ENCODE measurements around the gene GNPAT. TPM values are rescaled to one million over a fixed set of nuclear protein-coding genes. Genes with fewer than 3 reads are reported as not detected.

The GNPAT gene
- total RNA-seq, 1 experiment from 2014 or later, result 73.7 TPM

- CTCF ChIA-PET, result interaction anchor here (0.5 kb wide), 1 partner anchor 288 kb away, joined by 3 read pairs; no protein-coding TSS in a partner anchor
- peaks cover 11% of the 10 kb centered on the region for H3K27me3 ChIP-seq (replicated peaks; ENCODE audit: insufficient read depth, low read depth, low read length, poor library complexity)
- intact Hi-C loops (cut with micrococcal nuclease; ENCODE audit: unreplicated experiment), result no loop called here
- no peaks in the 10 kb centered on the region for H3K4me1 ChIP-seq (ENCODE audit: insufficient read depth, low read length, poor library complexity, severe bottlenecking)
- no peaks in the 10 kb centered on the region for H3K36me3 ChIP-seq (ENCODE audit: insufficient read depth, low read length, poor library complexity, severe bottlenecking)
- no peak overlapping the region for H3K27ac ChIP-seq (ENCODE audit: low read depth, low read length, poor library complexity, severe bottlenecking)
- no peak; the same call in 1 of the 2 replicates for TF ChIP-seq CTCF (conservative IDR thresholded peaks at IDR 0.05; ENCODE audit: low read depth, low read length)
- no peak for TF ChIP-seq EZH2 (IDR thresholded peaks at IDR 0.05; ENCODE audit: borderline replicate concordance, low read depth, low read length, poor library complexity, severe bottlenecking)
- POLR2A ChIA-PET (ENCODE audit: low non-redundant PET), result no interaction called here
- DNase-seq (ENCODE audit: low spot score), result no peak
- no peak overlapping the region for H3K4me3 ChIP-seq (ENCODE audit: low read depth, low read length, poor library complexity, severe bottlenecking)
- H3K9me3 ChIP-seq (ENCODE audit: low read depth, low read length, poor library complexity, severe bottlenecking), result no peaks in the 10 kb centered on the region
- no TSS peak for BruUV-seq (replicated peaks)
Measured at GRCh38 chr1:231206856-231207255, 34.2 kb upstream of the GNPAT start.

GRCh38 chr1:231207437-231207836 lies 33.6 kb upstream of the GNPAT start:
- TF ChIP-seq EZH2 (IDR thresholded peaks at IDR 0.05; ENCODE audit: borderline replicate concordance, low read depth, low read length, poor library complexity, severe bottlenecking) (no peak), CTCF (conservative IDR thresholded peaks at IDR 0.05; ENCODE audit: low read depth, low read length) (no peak)
- Histone ChIP-seq H3K4me1 (ENCODE audit: insufficient read depth, low read length, poor library complexity, severe bottlenecking) (no peaks in the 10 kb centered on the region), H3K27me3 (replicated peaks; ENCODE audit: insufficient read depth, low read depth, low read length, poor library complexity) (peaks cover 8% of the 10 kb centered on the region), H3K4me3 (ENCODE audit: low read depth, low read length, poor library complexity, severe bottlenecking) (no peak overlapping the region), H3K27ac (ENCODE audit: low read depth, low read length, poor library complexity, severe bottlenecking) (no peak overlapping the region), H3K9me3 (ENCODE audit: low read depth, low read length, poor library complexity, severe bottlenecking) (no peaks in the 10 kb centered on the region), H3K36me3 (ENCODE audit: insufficient read depth, low read length, poor library complexity, severe bottlenecking) (no peaks in the 10 kb centered on the region)
- ChIA-PET CTCF (interaction anchor here (0.5 kb wide), 1 partner anchor 288 kb away, joined by 3 read pairs; no protein-coding TSS in a partner anchor), POLR2A (ENCODE audit: low non-redundant PET) (no interaction called here)
- BruUV-seq (replicated peaks), result no TSS peak
- DNase-seq (ENCODE audit: low spot score), result no peak
- intact Hi-C loops (cut with micrococcal nuclease; ENCODE audit: unreplicated experiment), result no loop called here

GRCh38 chr1:231208980-231209379 lies 32.0 kb upstream of the GNPAT start:
- TF ChIP-seq EZH2 (IDR thresholded peaks at IDR 0.05; ENCODE audit: borderline replicate concordance, low read depth, low read length, poor library complexity, severe bottlenecking) (no peak), CTCF (conservative IDR thresholded peaks at IDR 0.05; ENCODE audit: low read depth, low read length) (no peak)
- Histone ChIP-seq H3K27ac (ENCODE audit: low read depth, low read length, poor library complexity, severe bottlenecking) (no peak overlapping the region), H3K4me3 (ENCODE audit: low read depth, low read length, poor library complexity, severe bottlenecking) (no peak overlapping the region), H3K27me3 (replicated peaks; ENCODE audit: insufficient read depth, low read depth, low read length, poor library complexity) (no peaks in the 10 kb centered on the region), H3K9me3 (ENCODE audit: low read depth, low read length, poor library complexity, severe bottlenecking) (no peaks in the 10 kb centered on the region), H3K36me3 (ENCODE audit: insufficient read depth, low read length, poor library complexity, severe bottlenecking) (no peaks in the 10 kb centered on the region), H3K4me1 (ENCODE audit: insufficient read depth, low read length, poor library complexity, severe bottlenecking) (no peaks in the 10 kb centered on the region)
- CTCF ChIA-PET, result interaction anchor here (0.6 kb wide), 1 partner anchor 290 kb away, joined by 5 read pairs; no protein-coding TSS in a partner anchor
- BruUV-seq (replicated peaks), result no TSS peak
- no peak for DNase-seq (ENCODE audit: low spot score)
- intact Hi-C loops (cut with micrococcal nuclease; ENCODE audit: unreplicated experiment), result no loop called here
- POLR2A ChIA-PET (ENCODE audit: low non-redundant PET), result no interaction called here
